Lung (tissue), 12 donors: ENCODE measurements around the gene PNMA8B. TPM values are rescaled to one million over a fixed set of nuclear protein-coding genes. Genes with fewer than 3 reads are reported as not detected.

Experiments
- ATAC-seq: fragments of 200-7000 bp; cut with Tn5 transposase; one replicate; pipeline ENCODE4 v1.9.1; 2020; ENCODE audit warnings: moderate number of reproducible peaks; ENCODE audit not compliant: insufficient read depth, low FRiP score
- DNase-seq, 3 donors: peaks; one replicate each; pipeline ENCODE4 v3.0.0-alpha.2; 2013 to 2017
- H3K27ac ChIP-seq, 2 donors: one replicate each; pipeline ENCODE4 v1.5.1; 2013; ENCODE audit warnings: mild to moderate bottlenecking in 2 of 2, moderate library complexity in 2 of 2, control low read depth in 1 of 2, inconsistent platforms in 1 of 2, low read depth in 1 of 2, low read length in 1 of 2
- H3K27me3 ChIP-seq, 3 donors: one replicate each; pipeline ENCODE4 v1.5.1; 2013; ENCODE audit warnings: low read length in 2 of 3; ENCODE audit not compliant: control insufficient read depth in 3 of 3, insufficient read depth in 3 of 3
- H3K36me3 ChIP-seq, 4 donors: one replicate each; pipeline ENCODE4 v1.5.1; 2013; ENCODE audit warnings: low read length in 4 of 4, mild to moderate bottlenecking in 1 of 4, moderate library complexity in 1 of 4; ENCODE audit not compliant: control insufficient read depth in 4 of 4, insufficient read depth in 4 of 4
- H3K4me1 ChIP-seq, 5 donors: one replicate each; pipeline ENCODE4 v1.5.1; 2013; ENCODE audit warnings: low read length in 5 of 5, mild to moderate bottlenecking in 2 of 5, moderate library complexity in 1 of 5; ENCODE audit not compliant: control insufficient read depth in 5 of 5, insufficient read depth in 5 of 5
- H3K4me3 ChIP-seq: one replicate; pipeline ENCODE4 v1.5.1; 2013; ENCODE audit warnings: mild to moderate bottlenecking, control low read depth, moderate library complexity
- H3K9ac ChIP-seq, 2 donors: one replicate each; pipeline ENCODE4 v1.5.1; 2013; ENCODE audit warnings: low read length in 2 of 2, control low read depth in 1 of 2; ENCODE audit not compliant: insufficient read depth in 1 of 2
- H3K9me3 ChIP-seq, 4 donors: one replicate each; pipeline ENCODE4 v1.5.1; 2013; ENCODE audit warnings: low read length in 3 of 4, mild to moderate bottlenecking in 1 of 4, moderate library complexity in 1 of 4; ENCODE audit not compliant: control insufficient read depth in 4 of 4, insufficient read depth in 3 of 4
- CTCF ChIP-seq: IDR thresholded peaks from 2 replicates; pipeline ENCODE4 v1.5.1; 2012; ENCODE audit warnings: mild to moderate bottlenecking; ENCODE audit errors: control extremely low read depth, extremely low read depth
- WGBS, 2 donors: extraction: QIAGEN DNeasy Blood & Tissue Kit; methylation state at CpG; one replicate each; pipeline ENCODE4 v1.1.7; 2013; 5-methylcytosine and 5-hydroxymethylcytosine counted together
- polyA plus RNA-seq, 2 donors: library from polyadenylated mRNA; stranded (reverse); fragments of 200-250 nt; gene quantifications; one replicate each; pipeline ENCODE4 v1.2.1, GENCODE V29; 2013
- total RNA-seq, 2 donors: library from RNA; depleted of rRNA in 1 of 2; stranded (reverse); fragments of >200 nt in 1 of 2; gene quantifications; one replicate each; pipeline ENCODE4 v1.2.1, GENCODE V29; 2014 to 2021
- donor health status: control.
- donor health status: control.
- donor health status: Bipolar disorder and iron deficiency.
- donor health status: healthy.
- donor health status: DM: yes; HTN: yes; CAD: no.

Gene PNMA8B
- total and polyA plus RNA-seq, 4 donors, result 0.48 to 4.1 (median 1.2) TPM

GRCh38 chr19:46471116-46471733, 24.4 kb downstream of the PNMA8B start, which contains the start of gene PNMA8A:
Gene PNMA8A, minus strand, starts transcription at chr19:46471563. Its CDS starts 528 bp downstream, at chr19:46471035.
- no peak for TF ChIP-seq CTCF
- H3K9me3 ChIP-seq, result no peaks in the 10 kb centered on the region
- H3K27ac ChIP-seq, result peak within 1 kb of the TSS; percentile 21 to 40
- peak within 1 kb of the TSS; percentile 44 to 65 for H3K9ac ChIP-seq
- 2 to 6% methylated on average over 56 to 57 of the region's 57 CpGs for WGBS, 2 donors
- H3K4me3 ChIP-seq, result no peak within 1 kb of the TSS
- H3K36me3 ChIP-seq, result no peaks in the 10 kb centered on the region
- DNase-seq, result peak; percentile 94 to 96 (median 95)
- H3K4me1 ChIP-seq, result peaks cover 0 to 50% (median 12%) of the 10 kb centered on the region in 5 donors
- H3K27me3 ChIP-seq, result peaks cover 0 to 2% (median 0%) of the 10 kb centered on the region in 3 donors
- peak; percentile 72 for ATAC-seq

- no peak overlapping the region for H3K27ac ChIP-seq
- TF ChIP-seq CTCF, result no peak
- DNase-seq, result no peak
- WGBS, 2 donors, result 87 to 93% methylated on average over 10 of the region's 10 CpGs
- no peak overlapping the region for H3K9ac ChIP-seq
- no peaks in the 10 kb centered on the region for H3K36me3 ChIP-seq
- H3K4me1 ChIP-seq, result peaks cover 0 to 48% (median 12%) of the 10 kb centered on the region in 5 donors
- no peaks in the 10 kb centered on the region for H3K9me3 ChIP-seq
- no peak for ATAC-seq
- peaks cover 0 to 2% (median 0%) of the 10 kb centered on the region in 3 donors for H3K27me3 ChIP-seq
- H3K4me3 ChIP-seq, result no peak overlapping the region
Observed at GRCh38 chr19:46470376-46470775, 25.3 kb downstream of the PNMA8B start.

- 95 to 97% methylated on average over 18 of the region's 18 CpGs for WGBS, 2 donors
- Histone ChIP-seq H3K27me3 (peaks cover 0 to 2% (median 0%) of the 10 kb centered on the region in 3 donors), H3K27ac (no peak overlapping the region), H3K9ac (no peak overlapping the region), H3K9me3 (no peaks in the 10 kb centered on the region), H3K4me1 (peaks cover 0 to 48% (median 12%) of the 10 kb centered on the region in 5 donors), H3K4me3 (no peak overlapping the region), H3K36me3 (no peaks in the 10 kb centered on the region)
- ATAC-seq (no peak), DNase-seq (no peak)
- TF ChIP-seq CTCF, result no peak
Observed at GRCh38 chr19:46469541-46470185, 26.0 kb downstream of the PNMA8B start.
